ENCODE measurements around the gene ZDHHC14. TPM values are rescaled to one million over a fixed set of nuclear protein-coding genes. Genes with fewer than 3 reads are reported as not detected.

ZDHHC14 gene
- total RNA-seq, 1 donor: 7.9 TPM

- TF ChIP-seq CTCF (IDR thresholded peaks at IDR 0.05; ENCODE audit: insufficient read depth, low read length): no peak
- no peak for DNase-seq (ENCODE audit: low read depth)
- H3K4me3 ChIP-seq (ENCODE audit: low read depth, low read length): no peak overlapping the region
Observed at GRCh38 chr6:157522472-157522871, 141.5 kb downstream of the ZDHHC14 start.

GRCh38 chr6:157524735-157525134 lies 143.7 kb downstream of the ZDHHC14 start:
- no peak for DNase-seq (ENCODE audit: low read depth)
- no peak overlapping the region for H3K4me3 ChIP-seq (ENCODE audit: low read depth, low read length)
- TF ChIP-seq CTCF (IDR thresholded peaks at IDR 0.05; ENCODE audit: insufficient read depth, low read length): no peak

GRCh38 chr6:157525292-157525889 lies 144.4 kb downstream of the ZDHHC14 start:
- no peak for TF ChIP-seq CTCF (IDR thresholded peaks at IDR 0.05; ENCODE audit: insufficient read depth, low read length)
- no peak overlapping the region for H3K4me3 ChIP-seq (ENCODE audit: low read depth, low read length)
- DNase-seq (ENCODE audit: low read depth): no peak

- H3K4me3 ChIP-seq (ENCODE audit: low read depth, low read length): no peak overlapping the region
- TF ChIP-seq CTCF (IDR thresholded peaks at IDR 0.05; ENCODE audit: insufficient read depth, low read length): no peak
- DNase-seq (ENCODE audit: low read depth): no peak
Observed at GRCh38 chr6:157525918-157526425, 145.0 kb downstream of the ZDHHC14 start.

- peak; percentile 81 for DNase-seq (ENCODE audit: low read depth)
- TF ChIP-seq CTCF (IDR thresholded peaks at IDR 0.05; ENCODE audit: insufficient read depth, low read length): peak; percentile 12
- no peak overlapping the region for H3K4me3 ChIP-seq (ENCODE audit: low read depth, low read length)
Observed at GRCh38 chr6:157527471-157527907, 146.5 kb downstream of the ZDHHC14 start.

- no peak overlapping the region for H3K4me3 ChIP-seq (ENCODE audit: low read depth, low read length)
- TF ChIP-seq CTCF (IDR thresholded peaks at IDR 0.05; ENCODE audit: insufficient read depth, low read length): no peak
- DNase-seq (ENCODE audit: low read depth): no peak
Observed at GRCh38 chr6:157528931-157529653, 148.1 kb downstream of the ZDHHC14 start.
